Testis (tissue), 2 donors: Measurements from ENCODE around the gene MRO.

ENCODE experiments used
- POLR2A ChIP-seq: fragments of 450-650 bp; IDR thresholded peaks from one replicate; pipeline ENCODE4 v1.6.1; 2017; ENCODE audit warnings: antibody characterized with exemption, mild to moderate bottlenecking, moderate library complexity
- TF ChIP-seq, protein P1 (sequence below), 3 experiments: fragments of 450-650 bp in 2 of 3; fragments of 200-600 bp in 1 of 3; sonication (generic) in 1 of 3; IDR thresholded peaks; one replicate each; pipeline ENCODE4 v1.5.1; 2016 to 2019; ENCODE audit warnings: antibody characterized with exemption in 3 of 3, mild to moderate bottlenecking in 2 of 3, moderate library complexity in 1 of 3

DNA sequence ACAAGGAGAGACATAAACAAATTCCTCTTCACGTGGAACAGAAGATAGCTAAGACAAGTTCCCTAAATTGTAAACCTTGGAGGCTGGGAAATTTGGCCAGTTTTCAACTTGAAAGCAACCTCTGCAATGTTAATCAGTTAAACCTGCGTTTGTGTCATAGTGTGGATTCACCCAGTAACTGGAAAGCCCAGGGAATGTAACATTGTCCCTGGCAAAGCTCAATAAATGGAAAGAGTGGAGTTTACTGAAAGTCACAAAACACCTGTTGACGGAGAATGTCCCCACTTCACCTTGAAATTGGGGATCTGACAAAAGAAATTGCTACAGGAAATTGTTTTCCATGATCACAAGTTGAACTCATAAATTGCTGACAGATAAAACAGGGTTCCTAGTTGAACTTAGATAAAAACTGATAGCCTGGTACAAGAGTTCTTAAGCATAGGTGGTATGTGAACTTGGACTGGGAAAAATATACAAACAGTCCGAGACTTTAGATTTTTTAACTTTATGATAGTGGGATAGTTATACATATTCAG, 44.1 kb upstream of the MRO start:
- TF ChIP-seq, protein P1, sequence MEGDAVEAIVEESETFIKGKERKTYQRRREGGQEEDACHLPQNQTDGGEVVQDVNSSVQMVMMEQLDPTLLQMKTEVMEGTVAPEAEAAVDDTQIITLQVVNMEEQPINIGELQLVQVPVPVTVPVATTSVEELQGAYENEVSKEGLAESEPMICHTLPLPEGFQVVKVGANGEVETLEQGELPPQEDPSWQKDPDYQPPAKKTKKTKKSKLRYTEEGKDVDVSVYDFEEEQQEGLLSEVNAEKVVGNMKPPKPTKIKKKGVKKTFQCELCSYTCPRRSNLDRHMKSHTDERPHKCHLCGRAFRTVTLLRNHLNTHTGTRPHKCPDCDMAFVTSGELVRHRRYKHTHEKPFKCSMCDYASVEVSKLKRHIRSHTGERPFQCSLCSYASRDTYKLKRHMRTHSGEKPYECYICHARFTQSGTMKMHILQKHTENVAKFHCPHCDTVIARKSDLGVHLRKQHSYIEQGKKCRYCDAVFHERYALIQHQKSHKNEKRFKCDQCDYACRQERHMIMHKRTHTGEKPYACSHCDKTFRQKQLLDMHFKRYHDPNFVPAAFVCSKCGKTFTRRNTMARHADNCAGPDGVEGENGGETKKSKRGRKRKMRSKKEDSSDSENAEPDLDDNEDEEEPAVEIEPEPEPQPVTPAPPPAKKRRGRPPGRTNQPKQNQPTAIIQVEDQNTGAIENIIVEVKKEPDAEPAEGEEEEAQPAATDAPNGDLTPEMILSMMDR (IDR thresholded peaks at IDR 0.05), result no peak
- TF ChIP-seq POLR2A, result no peak
